GM06990 (cell line): Measurements from ENCODE around the gene SEMA3A.

ENCODE experiments used
- DNase-seq: peaks from one replicate; pipeline ENCODE4 v3.0.0-alpha.2; 2011; ENCODE audit not compliant: insufficient read length; ENCODE audit errors: extremely low read depth
- H3K27me3 ChIP-seq: replicated peaks from 2 replicates; pipeline ENCODE4 v1.6.0; 2011; ENCODE audit warnings: low read length; ENCODE audit not compliant: control insufficient read depth, insufficient read depth
- H3K36me3 ChIP-seq: 2 replicates; pipeline ENCODE4 v1.5.1; 2011; ENCODE audit warnings: low read length; ENCODE audit not compliant: control insufficient read depth, insufficient read depth
- H3K4me3 ChIP-seq: replicated peaks from 2 replicates; pipeline ENCODE4 v1.5.1; 2011; ENCODE audit warnings: low read depth, mild to moderate bottlenecking, control low read depth, low read length
- TF ChIP-seq, protein P1 (sequence below): IDR thresholded peaks from 2 replicates; pipeline ENCODE4 v1.5.1; 2011; ENCODE audit warnings: low read length, control low read depth, mild to moderate bottlenecking, inconsistent platforms; ENCODE audit not compliant: insufficient read depth, poor library complexity, severe bottlenecking

Gene SEMA3A

DNA sequence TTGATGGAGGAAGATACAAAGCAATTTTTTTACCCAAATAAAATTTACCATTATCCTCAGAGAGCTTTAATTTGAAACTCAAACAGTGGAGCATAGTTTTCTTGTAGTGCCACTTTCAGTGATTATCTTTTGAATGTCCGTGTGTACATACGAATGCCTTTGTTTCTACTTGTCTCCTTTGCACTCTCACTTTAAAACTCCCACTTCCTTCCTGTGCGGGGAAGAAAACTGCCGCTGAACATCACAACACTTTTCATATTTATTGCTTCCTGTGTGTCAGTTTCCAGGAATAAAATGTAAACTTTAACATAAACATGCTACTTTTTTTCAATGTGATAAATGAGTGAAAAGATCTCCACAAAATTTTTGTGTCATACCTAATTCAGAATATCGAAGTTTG lies 102.4 kb downstream of the SEMA3A start:
- no peak for DNase-seq
- no peaks in the 10 kb centered on the region for H3K36me3 ChIP-seq
- TF ChIP-seq, protein P1, sequence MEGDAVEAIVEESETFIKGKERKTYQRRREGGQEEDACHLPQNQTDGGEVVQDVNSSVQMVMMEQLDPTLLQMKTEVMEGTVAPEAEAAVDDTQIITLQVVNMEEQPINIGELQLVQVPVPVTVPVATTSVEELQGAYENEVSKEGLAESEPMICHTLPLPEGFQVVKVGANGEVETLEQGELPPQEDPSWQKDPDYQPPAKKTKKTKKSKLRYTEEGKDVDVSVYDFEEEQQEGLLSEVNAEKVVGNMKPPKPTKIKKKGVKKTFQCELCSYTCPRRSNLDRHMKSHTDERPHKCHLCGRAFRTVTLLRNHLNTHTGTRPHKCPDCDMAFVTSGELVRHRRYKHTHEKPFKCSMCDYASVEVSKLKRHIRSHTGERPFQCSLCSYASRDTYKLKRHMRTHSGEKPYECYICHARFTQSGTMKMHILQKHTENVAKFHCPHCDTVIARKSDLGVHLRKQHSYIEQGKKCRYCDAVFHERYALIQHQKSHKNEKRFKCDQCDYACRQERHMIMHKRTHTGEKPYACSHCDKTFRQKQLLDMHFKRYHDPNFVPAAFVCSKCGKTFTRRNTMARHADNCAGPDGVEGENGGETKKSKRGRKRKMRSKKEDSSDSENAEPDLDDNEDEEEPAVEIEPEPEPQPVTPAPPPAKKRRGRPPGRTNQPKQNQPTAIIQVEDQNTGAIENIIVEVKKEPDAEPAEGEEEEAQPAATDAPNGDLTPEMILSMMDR: no peak
- no peaks in the 10 kb centered on the region for H3K27me3 ChIP-seq
- no peak overlapping the region for H3K4me3 ChIP-seq

DNA sequence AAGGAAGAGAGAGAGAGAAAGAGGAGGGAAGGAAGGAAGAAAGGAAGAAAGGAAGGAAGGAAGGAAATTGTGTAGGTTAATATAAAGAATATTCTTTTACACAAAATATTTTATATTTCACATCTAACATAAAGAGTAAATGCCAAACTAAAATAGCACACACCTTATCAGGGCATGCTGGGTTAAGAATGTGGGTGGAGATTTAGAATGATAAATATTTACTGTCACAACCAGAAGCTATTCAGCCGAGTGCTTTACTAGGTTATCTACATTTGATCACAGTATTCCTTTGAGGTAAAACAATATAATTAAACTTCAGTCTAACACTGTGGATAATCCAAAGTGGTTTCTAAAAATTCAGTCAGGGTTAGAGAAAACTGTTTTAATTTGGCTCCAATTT lies 103.3 kb downstream of the SEMA3A start:
- TF ChIP-seq, protein P1: no peak
- H3K27me3 ChIP-seq: no peaks in the 10 kb centered on the region
- no peak for DNase-seq
- H3K36me3 ChIP-seq: no peaks in the 10 kb centered on the region
- no peak overlapping the region for H3K4me3 ChIP-seq

DNA sequence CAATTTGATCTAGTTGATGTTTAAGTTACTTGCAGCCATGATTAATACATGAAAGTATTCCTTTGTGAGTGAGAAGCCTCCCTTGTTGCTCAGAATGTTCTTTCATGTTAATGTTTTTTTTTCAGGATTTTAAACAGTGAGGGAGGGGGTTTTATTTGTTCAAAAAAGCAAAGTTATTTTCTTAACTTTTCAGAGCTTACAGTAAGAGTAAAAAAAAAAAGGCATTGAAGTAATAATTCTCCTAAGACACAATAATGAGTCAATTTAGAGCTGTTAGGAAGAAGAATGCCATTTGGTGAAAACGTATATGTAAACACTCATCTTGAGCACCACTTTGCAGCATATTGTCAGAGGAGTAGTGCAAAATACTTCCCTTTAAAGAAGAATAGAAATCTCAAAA lies 105.8 kb downstream of the SEMA3A start:
- Histone ChIP-seq H3K4me3 (no peak overlapping the region), H3K36me3 (no peaks in the 10 kb centered on the region), H3K27me3 (no peaks in the 10 kb centered on the region)
- DNase-seq: no peak
- TF ChIP-seq, protein P1: no peak

DNA sequence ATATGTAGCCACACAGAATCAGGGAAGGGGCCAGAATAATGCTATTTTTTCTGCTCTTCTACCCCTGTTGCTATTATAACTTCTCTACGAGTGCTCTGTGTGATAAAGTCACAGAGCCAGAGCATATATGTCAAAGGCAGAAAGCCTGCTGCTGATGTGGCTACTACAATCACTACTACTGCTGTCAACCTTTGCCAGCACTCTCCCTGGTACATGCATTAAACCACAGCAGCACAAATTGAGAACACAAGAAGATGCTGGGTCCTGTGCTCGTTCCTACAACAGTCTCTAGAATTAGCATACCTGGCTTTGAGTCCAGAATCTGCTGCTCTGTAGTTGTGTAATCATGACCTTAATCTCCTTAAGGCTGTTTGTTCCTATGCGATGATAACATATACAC lies 108.6 kb downstream of the SEMA3A start:
- TF ChIP-seq, protein P1: no peak
- DNase-seq: no peak
- Histone ChIP-seq H3K4me3 (no peak overlapping the region), H3K36me3 (no peaks in the 10 kb centered on the region), H3K27me3 (no peaks in the 10 kb centered on the region)

DNA sequence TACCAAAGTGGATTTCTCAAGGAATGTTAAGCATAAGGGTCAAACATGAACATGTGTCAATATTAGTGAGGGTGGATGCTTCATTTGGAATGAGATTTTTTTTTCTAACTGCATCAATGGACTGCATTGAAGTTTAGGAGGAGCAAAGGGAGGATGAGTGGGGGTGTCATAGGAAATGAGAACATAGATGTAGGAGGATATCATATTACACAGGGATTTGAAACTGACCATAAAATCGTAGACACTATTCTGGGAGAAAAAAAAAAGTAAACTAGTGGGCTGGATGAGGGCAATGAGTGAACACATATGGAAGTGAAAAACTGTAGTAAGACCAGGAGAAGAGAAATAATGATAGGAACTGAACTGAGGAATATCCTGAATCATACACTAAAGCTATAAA lies 109.4 kb downstream of the SEMA3A start:
- TF ChIP-seq, protein P1: no peak
- no peak overlapping the region for H3K4me3 ChIP-seq
- DNase-seq: no peak

DNA sequence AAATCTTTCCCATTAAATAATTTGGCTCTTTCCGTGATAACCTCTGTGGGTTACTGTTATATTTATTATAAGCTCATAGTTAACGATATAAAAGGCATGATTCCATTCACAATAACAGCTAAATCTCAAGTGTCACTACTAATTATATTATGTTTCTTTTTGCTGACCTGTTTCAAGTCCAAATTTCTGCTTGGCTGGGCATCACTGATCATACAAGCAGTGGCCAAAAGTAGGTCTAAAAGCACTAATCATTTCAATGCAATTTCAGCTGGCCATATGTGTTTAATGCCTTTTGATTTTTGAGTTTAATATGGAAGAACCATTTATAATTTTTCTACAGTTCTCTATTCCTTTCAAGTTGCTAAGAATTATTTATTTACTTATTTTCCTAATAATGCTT lies 110.7 kb downstream of the SEMA3A start:
- TF ChIP-seq, protein P1: no peak
- no peak for DNase-seq
- H3K27me3 ChIP-seq: no peaks in the 10 kb centered on the region

More for the DNA sequence above, 109.4 kb downstream of the SEMA3A start:
- Histone ChIP-seq H3K36me3 (no peaks in the 10 kb centered on the region), H3K27me3 (no peaks in the 10 kb centered on the region)

More for the DNA sequence above, 110.7 kb downstream of the SEMA3A start:
- no peaks in the 10 kb centered on the region for H3K36me3 ChIP-seq
- H3K4me3 ChIP-seq: no peak overlapping the region
